Measurements from ENCODE around the gene NHSL1. TPM values are rescaled to one million over a fixed set of nuclear protein-coding genes. Genes with fewer than 3 reads are reported as not detected.

The NHSL1 gene
- total RNA-seq, 6 experiments from 2014 or later = 19.8 to 54.2 (median 28.5) TPM

DNA sequence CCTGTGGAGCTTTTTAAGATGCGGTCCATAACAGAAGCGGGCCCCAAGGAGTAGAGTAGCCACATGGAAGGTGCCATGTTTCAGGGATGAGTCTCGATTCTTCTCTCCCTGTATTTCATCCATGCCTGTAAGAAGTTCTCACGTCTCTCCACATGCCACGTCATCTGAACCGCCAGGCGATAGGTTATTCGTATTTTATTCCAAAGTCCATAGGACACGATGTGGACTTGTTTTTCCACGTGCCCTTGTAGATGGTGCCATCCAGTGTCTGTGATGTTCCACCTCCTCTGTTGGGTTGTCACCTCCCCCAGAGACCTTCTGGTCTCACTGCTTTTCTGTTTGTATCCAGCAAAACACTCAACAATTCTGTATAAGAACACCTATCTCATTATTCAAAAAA is 77.7 kb downstream of the NHSL1 start:
- WGBS (ENCODE audit: insufficient coverage, low coverage, low lambda C conversion rate, missing lambda C conversion rate) = 48% methylated on average over 10 of the region's 10 CpGs
- peaks cover 0 to 41% (median 18%) of the 10 kb centered on the region in 4 donors for H3K4me1 ChIP-seq
- ATAC-seq (peak; percentile 64 to 78 (median 72)), DNase-seq (peak in 1 of 3 donors; percentile 64)
- no peaks in the 10 kb centered on the region for H3K9me3 ChIP-seq
- no peak overlapping the region for H3K4me3 ChIP-seq
- intact Hi-C loops (cut with DNase I) = no loop called here
- H3K36me3 ChIP-seq = peaks cover 0 to 23% (median 5%) of the 10 kb centered on the region in 4 donors
- TF ChIP-seq POLR2A (IDR thresholded peaks at IDR 0.05) = peak; percentile 40
- TF ChIP-seq, protein P1, sequence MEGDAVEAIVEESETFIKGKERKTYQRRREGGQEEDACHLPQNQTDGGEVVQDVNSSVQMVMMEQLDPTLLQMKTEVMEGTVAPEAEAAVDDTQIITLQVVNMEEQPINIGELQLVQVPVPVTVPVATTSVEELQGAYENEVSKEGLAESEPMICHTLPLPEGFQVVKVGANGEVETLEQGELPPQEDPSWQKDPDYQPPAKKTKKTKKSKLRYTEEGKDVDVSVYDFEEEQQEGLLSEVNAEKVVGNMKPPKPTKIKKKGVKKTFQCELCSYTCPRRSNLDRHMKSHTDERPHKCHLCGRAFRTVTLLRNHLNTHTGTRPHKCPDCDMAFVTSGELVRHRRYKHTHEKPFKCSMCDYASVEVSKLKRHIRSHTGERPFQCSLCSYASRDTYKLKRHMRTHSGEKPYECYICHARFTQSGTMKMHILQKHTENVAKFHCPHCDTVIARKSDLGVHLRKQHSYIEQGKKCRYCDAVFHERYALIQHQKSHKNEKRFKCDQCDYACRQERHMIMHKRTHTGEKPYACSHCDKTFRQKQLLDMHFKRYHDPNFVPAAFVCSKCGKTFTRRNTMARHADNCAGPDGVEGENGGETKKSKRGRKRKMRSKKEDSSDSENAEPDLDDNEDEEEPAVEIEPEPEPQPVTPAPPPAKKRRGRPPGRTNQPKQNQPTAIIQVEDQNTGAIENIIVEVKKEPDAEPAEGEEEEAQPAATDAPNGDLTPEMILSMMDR (IDR thresholded peaks at IDR 0.05) = peak in 2 of 4 donors; percentile 24 to 39
- H3K27ac ChIP-seq = peak overlapping the region in 2 of 3 donors; percentile 77 to 79
- no peaks in the 10 kb centered on the region for H3K27me3 ChIP-seq

DNA sequence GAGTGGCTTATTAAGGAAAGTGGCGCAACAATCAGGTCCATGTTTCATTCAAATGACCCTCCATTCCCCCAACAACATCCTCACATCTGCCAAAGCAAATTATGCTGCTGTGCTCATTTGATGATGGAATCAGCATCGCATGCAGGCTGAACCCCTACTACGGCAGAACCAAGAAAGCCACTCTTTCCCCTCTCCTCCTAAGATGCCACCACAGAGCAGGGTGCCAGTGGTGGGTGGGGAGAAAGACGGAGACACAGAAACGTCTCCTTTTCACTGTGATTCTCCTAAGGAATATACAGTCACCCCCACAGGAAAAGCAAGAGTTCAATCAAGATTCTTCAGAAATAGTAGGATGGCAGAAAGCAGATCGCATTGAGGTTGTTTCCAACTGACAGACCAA is 78.2 kb downstream of the NHSL1 start:
- no peak for ATAC-seq
- Histone ChIP-seq H3K36me3 (peaks cover 0 to 18% (median 5%) of the 10 kb centered on the region in 4 donors), H3K9me3 (no peaks in the 10 kb centered on the region), H3K27ac (peak overlapping the region in 2 of 3 donors; percentile 77 to 79), H3K4me1 (peaks cover 0 to 41% (median 18%) of the 10 kb centered on the region in 4 donors), H3K4me3 (no peak overlapping the region), H3K27me3 (no peaks in the 10 kb centered on the region)
- no peak for DNase-seq
- TF ChIP-seq, protein P1 (IDR thresholded peaks at IDR 0.05) = no peak
- no peak for TF ChIP-seq POLR2A (IDR thresholded peaks at IDR 0.05)
- WGBS (ENCODE audit: insufficient coverage, low coverage, low lambda C conversion rate, missing lambda C conversion rate) = 79% methylated on average over 4 of the region's 6 CpGs
- intact Hi-C loops (cut with DNase I) = no loop called here

DNA sequence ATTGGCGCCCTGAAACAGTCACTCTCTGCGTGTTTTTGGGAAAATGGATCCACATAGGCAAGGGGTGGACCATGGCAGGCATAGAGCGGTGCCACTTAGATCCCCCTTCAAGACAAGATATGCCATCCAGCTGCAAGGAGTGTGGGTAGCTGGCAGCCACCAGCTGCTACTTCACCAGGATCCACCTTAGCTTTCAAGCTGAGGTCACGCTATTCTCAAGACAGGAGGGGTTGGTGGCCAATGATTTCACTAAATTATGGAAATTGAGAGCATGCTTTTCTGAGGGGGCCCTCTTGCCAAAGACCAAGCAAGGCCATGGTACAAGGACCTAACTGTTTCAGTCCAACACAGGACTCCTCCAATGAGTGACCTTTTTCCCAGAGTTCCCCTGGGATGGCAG is 78.9 kb downstream of the NHSL1 start:
- Histone ChIP-seq H3K4me1 (peaks cover 0 to 41% (median 18%) of the 10 kb centered on the region in 4 donors), H3K4me3 (no peak overlapping the region), H3K9me3 (no peaks in the 10 kb centered on the region), H3K27me3 (no peaks in the 10 kb centered on the region), H3K27ac (peak overlapping the region in 2 of 3 donors; percentile 77 to 79), H3K36me3 (peaks cover 0 to 12% (median 5%) of the 10 kb centered on the region in 4 donors)
- no peak for DNase-seq
- 100% methylated on average over 2 of the region's 4 CpGs for WGBS (ENCODE audit: insufficient coverage, low coverage, low lambda C conversion rate, missing lambda C conversion rate)
- TF ChIP-seq POLR2A (IDR thresholded peaks at IDR 0.05) = no peak
- TF ChIP-seq, protein P1 (IDR thresholded peaks at IDR 0.05) = no peak
- no peak for ATAC-seq
- intact Hi-C loops (cut with DNase I) = no loop called here

DNA sequence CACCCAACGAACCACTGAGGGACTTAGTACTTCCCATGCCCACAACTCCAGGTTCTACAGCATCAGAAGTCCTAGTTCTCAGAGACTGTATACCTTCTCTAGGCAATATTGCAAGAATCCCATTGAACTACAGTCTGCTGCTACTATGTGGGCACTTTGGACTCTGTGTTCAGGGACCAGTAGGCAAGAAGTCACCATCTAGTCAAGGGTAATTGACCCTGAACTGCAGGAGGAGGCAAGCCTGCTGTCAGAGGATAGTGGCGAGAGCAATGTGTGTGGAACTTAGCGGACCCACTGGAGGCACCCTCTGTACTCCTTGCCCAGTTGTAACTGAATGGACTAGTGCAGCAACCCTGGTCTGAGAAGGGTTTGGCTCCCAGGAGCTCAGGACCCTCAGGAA is 79.5 kb downstream of the NHSL1 start:
- Histone ChIP-seq H3K27ac (peak overlapping the region in 2 of 3 donors; percentile 77 to 79), H3K4me3 (no peak overlapping the region), H3K4me1 (peaks cover 0 to 41% (median 18%) of the 10 kb centered on the region in 4 donors), H3K9me3 (no peaks in the 10 kb centered on the region), H3K27me3 (no peaks in the 10 kb centered on the region), H3K36me3 (peaks cover 0 to 11% (median 5%) of the 10 kb centered on the region in 4 donors)
- TF ChIP-seq POLR2A (IDR thresholded peaks at IDR 0.05) = no peak
- TF ChIP-seq, protein P1 (IDR thresholded peaks at IDR 0.05) = no peak
- ATAC-seq = peak; percentile 57 to 76 (median 64)
- WGBS (ENCODE audit: insufficient coverage, low coverage, low lambda C conversion rate, missing lambda C conversion rate) = 40% methylated on average over 1 of the region's 3 CpGs
- peak in 1 of 3 donors; percentile 66 for DNase-seq
- intact Hi-C loops (cut with DNase I) = loop anchor here in 1 of 2 donors (10.0 kb wide), 1 partner anchor 295 kb away; no protein-coding TSS in a partner anchor

All from right lobe of liver (tissue), 6 donors.